HG03565 (cell line): ENCODE results near the gene GRHL1.
A peak's percentile ranks its signal among the peaks of the same experiment; 100 is the strongest.
"Not testable (repeated sequence)": the region's sequence is repeated elsewhere in the genome, so short reads cannot be mapped to it uniquely, and the experiment has no call there.

ENCODE experiments used
- ATAC-seq: cut with Tn5 transposase; IDR thresholded peaks from one replicate; pipeline ENCODE4 v1.9.1; 2021; ENCODE audit warnings: mild to moderate bottlenecking, moderate library complexity; ENCODE audit not compliant: unreplicated experiment

Gene GRHL1

DNA sequence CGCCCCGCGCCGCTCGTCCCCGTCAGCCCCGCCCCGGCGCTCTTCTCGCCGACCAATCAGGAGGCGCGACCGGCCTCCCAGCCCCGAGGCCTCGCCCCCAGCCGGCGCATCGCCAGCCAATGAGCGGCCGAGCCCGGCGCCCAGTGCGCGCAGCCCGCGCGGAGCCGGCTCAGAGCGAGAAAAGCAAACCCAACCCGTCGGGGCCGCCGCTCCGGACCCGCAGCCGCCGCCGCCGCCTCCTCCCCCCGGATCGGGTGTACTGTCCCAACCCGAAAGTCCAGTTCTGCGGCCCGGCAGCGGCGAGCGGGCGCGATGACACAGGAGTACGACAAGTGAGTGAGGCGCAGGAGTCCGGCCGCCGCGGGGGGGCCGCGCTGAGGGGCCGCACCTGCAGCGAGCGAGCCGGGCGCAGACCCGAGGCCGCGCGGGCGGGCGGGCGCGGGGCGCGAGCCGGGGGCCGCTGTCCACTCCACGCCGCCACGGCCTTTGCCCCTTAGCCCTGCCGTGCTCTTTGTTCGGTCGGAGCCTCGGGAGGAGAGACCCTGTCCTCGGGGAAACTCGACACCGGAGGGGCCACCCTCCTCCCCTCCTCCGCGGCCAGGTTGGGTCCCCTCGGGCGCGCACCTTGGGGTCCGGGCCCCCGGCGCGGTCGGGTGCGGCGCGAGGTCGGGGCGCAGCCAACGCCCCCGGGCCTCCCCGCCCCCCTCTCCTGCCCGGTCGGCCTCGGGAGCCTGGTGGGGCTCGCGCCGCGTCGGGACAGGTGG lies at the start of gene GRHL1:
Gene GRHL1, plus strand, starts transcription at position 172 of the 764 bp plus-strand sequence. Its CDS starts 141 bp downstream, at position 313.
- peak; percentile 91 for ATAC-seq

DNA sequence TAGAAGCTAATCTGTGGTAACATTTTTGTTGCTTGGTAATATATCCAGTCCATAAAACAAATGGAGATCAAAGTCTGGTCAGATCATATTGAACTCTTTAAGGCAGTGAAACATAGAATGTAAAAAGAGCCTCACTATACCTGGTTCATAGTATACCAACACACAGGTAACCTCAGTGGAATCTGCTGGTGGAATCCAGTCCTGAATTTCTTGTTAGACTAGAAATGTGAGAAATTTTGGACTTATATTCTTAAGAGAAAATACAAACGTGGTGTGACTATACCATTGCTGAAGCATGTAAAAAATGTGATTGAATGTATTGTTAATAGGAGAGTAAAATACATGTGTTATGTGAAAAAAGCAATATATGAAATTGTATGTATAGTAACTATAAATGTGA lies 46.1 kb upstream of the GRHL1 start:
- ATAC-seq, result no peak

GRCh38 chr2:9907402-9907801 lies 44.1 kb upstream of the GRHL1 start:
- ATAC-seq, result no peak

GRCh38 chr2:9908639-9909038 lies 42.9 kb upstream of the GRHL1 start:
- ATAC-seq, result no peak

GRCh38 chr2:9909106-9909505 lies 42.4 kb upstream of the GRHL1 start:
- no peak for ATAC-seq

DNA sequence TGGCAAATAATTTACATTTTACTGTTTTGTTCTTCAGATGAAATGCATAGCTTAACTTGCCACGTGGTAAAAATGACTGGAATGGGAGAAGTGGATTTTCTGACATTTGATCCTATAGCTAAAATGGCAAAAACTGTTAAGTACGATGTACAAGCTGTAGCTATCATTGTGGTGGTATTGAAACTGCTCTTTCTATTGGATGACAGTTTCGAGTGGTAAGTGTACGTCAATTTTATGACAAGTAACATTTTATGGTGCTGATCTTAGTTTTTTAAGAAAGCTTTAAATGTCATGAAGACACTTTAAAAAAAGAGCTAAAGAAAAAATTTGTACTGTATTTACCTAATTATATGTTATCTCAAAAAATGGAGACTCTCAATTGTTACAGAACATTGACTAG lies 40.8 kb upstream of the GRHL1 start:
- ATAC-seq, result no peak

DNA sequence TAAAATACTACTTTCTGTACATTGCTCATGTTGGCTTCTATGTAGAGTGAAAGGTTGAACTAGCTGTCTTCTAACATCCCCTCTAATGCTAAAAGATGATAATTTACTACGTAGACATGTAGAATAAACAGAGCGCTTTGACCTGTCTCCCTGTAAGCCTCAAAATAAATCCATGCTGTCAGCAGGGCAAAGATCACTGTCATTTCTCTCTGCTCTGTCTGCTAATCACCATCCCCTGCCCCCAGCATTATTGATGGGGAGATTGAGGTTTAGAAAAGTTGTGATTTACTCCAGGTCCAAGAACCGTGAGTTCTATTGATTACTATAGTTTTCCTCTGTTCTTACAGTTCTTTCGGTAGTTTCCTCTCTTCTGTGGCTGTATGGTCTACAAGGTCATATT lies 39.0 kb upstream of the GRHL1 start:
- ATAC-seq, result no peak

DNA sequence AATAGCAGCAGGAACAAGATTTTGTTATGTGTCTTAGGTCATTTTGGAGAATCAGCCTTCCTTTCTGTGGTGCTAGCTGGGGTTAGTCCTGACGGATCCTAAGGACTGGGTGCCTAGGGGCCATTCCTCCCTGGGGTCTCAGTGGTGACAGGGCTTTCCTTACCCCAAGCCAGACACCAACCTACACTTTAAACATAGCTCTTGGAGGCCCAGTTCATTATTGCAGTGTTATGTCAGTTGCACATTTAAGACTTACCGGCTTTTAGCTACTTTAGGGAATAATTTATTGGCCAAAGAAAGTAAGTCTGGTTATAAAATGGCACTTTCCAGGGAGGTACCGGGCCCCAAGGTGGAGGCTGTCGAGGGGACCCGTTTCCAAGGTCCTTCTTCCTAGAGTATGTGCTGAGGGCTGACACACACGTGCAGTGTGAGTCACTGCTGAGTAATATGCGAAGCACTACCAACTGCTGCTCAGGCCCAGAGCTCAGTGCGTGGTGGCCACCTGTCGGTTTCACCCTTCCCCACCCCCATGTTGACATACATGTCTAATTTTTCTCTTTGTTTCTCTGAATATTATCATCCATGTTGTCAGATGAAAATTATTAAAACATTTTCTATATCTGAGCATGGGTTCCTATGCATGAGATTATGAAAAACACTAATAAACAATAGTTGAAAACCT lies 37.0 kb upstream of the GRHL1 start:
- ATAC-seq, result peak; percentile 98

DNA sequence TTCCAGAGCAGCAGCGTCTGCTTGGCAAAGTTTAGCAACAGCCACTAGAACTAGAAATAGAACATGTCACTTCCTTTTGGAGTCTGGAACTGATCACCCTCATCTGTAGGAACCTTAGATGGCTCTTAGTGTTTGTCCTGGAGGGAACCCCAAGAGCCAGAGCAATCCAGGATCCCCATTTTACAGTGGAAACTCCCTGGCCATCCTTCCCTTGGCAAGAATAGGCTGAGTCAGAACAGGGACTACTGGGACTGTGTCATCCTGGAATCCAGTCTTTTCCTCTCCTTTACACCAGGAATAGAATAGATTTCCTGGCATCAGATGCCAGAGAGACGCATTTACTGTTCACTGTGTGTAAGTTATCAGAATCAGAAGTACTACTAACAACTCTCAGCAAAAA lies 33.2 kb upstream of the GRHL1 start:
- no peak for ATAC-seq

DNA sequence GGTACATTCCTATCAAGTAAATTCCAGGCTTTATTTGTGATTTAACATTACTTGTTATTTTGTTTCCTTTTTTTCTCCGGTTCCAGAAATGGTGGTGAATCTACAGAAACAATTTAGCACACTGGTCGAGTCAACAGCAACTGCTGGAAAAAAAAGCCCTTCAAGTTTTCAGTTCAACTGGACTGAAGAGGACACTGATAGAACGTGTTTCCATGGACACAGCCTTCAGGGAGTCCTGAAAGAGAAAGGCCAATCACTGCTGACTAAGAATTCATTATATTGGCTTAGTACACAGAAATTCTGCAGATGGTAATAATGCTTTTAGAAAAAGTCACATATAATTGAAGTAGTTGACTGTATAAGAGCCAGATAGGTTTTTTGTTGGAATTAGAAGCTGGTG lies 32.0 kb upstream of the GRHL1 start:
- no peak for ATAC-seq

- not testable (repeated sequence) for ATAC-seq
Measured at GRCh38 chr2:9927020-9927419, 24.5 kb upstream of the GRHL1 start.

GRCh38 chr2:9937258-9937657 lies 14.2 kb upstream of the GRHL1 start:
- no peak for ATAC-seq

- no peak for ATAC-seq
Measured at GRCh38 chr2:9937968-9938367, 13.5 kb upstream of the GRHL1 start.

GRCh38 chr2:9939587-9940485 lies 11.7 kb upstream of the GRHL1 start:
- no peak for ATAC-seq

- no peak for ATAC-seq
Measured at GRCh38 chr2:9941196-9941995, 10.1 kb upstream of the GRHL1 start.

GRCh38 chr2:9941996-9942390 lies 9.5 kb upstream of the GRHL1 start:
- ATAC-seq, result no peak

GRCh38 chr2:9944330-9944758 lies 7.1 kb upstream of the GRHL1 start:
- no peak for ATAC-seq

DNA sequence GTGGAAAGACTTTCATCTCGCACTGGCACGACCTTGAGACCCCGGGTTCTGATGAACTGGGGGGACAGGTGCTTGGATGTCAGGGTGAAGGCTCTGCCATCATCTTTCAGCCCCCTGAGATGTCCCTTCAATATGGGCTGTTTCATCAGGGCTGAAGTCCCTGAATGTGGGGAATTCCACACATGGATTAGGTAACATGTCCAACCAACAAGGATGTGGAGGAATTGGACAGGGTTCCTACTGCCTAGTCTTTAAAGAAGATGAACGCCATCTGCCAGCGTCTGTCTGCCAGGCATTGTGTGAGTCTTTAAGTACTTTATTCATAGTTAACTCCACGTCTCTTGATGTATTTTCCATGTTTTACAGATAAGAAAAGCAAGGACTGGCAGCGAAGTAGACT lies 5.9 kb upstream of the GRHL1 start:
- no peak for ATAC-seq

DNA sequence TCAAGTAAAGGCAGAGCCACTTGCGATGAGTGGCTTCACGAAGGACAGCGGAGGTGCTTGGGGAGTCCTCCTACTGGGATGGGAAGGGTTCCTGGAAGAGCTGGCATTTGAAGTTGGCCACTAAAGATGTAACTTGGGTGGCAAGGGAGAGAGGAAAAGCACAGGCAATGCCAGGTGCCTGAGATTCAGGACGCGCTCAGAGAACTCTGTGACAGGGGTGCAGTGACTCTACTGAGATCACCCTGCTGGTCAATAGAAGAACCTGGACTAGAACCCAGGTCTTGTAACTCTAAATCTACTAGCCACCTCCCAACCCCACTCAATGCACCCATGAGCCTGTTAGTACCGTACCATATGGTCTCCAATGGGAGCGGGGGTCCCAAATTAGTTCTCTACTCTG lies 5.4 kb upstream of the GRHL1 start:
- no peak for ATAC-seq

- no peak for ATAC-seq
Measured at GRCh38 chr2:9946818-9947217, 4.7 kb upstream of the GRHL1 start.

DNA sequence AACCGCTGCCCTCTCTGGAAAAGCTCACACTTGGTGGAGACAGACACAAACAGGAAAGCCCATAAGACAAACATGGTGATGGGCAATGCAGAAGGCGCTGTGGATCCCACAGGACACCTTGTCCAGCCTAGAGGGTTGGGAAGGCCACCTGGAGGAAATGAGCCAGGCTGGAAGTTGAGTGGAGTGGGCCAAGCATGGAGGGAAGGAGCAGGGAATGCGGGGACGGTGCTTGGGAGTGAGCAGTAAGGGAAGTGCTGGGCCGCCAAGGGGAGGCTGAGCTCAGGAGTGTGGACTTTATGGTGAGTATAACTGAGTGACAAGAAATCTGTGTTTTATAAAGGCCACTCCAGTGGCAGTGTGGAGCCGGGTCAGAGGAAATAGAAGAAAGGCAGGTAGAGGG lies 2.8 kb upstream of the GRHL1 start:
- no peak for ATAC-seq
